Bone marrow (tissue), 2 donors: Measurements from ENCODE around the gene ZNF74.
"Not testable (repeated sequence)": the region's sequence is repeated elsewhere in the genome, so short reads cannot be mapped to it uniquely, and the experiment has no call there.

Experiments used
- DNase-seq, 2 donors: peaks; one replicate each; lab custom pipeline; 2025; lab: John Stamatoyannopoulos, UW

The ZNF74 gene

DNA sequence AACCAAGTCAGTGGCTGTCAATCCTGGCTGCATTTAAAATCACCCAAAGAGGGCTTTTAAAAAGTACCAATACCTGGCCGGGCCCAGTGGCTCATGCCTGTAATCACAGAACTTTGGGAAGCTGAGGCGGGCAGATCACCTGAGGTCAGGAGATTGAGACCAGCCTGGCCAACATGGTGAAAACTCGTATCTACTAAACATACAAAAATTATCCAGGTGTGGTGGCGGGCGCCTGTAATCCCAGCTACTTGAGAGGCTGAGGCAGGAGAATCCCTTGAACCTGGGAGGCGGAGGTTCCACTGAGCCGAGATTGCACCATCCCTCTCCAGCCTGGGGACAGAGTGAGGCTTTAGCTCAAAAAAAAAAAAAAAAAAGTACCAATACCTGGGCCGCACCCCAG, 17.7 kb upstream of the ZNF74 start:
- DNase-seq, result not testable (repeated sequence)

DNA sequence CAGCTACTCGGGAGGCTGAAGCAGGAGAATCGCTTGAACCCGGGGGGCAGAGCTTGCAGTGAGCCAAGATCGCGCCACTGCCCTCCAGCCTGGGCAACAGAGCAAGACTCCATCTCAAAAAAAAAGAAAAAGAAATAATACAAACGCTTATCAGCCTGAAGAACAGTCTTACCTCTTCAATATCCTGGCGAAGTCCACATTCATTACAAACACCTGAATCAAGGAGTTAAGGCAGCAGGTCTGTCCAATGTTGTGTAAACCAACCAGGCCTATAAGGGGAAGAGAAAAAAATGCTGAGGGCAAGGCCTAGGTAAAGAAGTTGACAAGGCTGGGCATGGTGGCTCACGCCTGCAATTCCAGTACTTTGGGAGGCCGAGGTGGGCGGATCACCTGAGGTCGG, 17.0 kb upstream of the ZNF74 start:
- DNase-seq, result not testable (repeated sequence)

DNA sequence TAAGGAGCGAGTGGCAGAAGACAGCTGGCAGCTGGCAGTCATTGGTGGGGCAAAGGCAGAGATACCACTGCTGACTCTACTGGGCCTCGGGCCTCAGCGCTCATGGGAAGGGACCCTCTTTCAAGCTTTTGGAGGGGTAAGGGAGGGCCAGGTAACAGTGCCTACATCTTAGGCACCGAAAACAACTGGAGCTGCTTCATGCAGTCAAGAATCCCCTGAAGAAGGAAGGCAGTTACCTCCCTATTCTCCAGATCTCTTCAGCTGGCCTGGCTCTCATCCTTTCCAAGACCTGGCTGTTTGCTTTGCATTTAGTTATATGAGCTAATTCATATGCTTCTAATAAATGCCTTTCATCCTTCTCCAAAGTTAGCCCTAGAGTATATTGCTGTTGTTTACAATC, 15.8 kb upstream of the ZNF74 start:
- DNase-seq, result no peak

DNA sequence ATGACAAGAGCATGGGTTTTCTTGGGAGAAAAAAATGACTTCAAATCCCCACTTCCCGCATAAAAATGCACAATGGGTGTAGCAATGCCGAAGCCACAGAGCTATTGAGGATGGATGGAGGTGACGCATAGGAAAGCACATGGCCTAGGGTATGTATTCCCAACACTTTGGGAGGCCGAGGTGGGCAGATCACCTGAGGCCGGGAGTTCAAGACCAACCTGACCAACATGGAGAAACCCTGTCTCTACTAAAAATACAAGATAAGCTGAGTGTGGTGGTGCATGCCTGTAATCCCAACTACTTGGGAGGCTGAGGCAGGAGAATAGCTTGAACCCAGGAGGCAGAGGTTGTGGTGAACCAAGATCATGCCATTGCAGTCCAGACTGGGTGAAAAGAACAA, 15.3 kb upstream of the ZNF74 start:
- not testable (repeated sequence) for DNase-seq

DNA sequence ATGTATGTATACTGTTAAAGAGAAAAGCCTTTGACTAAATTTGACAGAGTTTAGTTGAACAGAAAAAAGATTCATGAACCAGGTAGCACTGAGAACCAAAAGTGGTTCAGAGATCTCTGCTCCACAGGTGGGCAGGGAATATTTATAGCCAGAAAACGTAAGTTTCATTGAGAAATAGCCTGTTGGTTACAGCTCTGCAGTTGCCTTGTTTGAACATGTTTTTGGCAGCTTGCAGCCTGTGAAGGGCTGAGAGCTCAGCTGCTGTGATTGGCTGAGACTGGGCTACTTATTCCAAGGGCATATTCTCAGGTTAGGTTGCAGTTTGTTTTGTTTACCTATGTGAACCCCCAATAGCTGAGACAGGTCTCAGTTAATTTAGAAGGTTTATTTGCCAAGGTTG, 13.5 kb upstream of the ZNF74 start:
- DNase-seq, result no peak

DNA sequence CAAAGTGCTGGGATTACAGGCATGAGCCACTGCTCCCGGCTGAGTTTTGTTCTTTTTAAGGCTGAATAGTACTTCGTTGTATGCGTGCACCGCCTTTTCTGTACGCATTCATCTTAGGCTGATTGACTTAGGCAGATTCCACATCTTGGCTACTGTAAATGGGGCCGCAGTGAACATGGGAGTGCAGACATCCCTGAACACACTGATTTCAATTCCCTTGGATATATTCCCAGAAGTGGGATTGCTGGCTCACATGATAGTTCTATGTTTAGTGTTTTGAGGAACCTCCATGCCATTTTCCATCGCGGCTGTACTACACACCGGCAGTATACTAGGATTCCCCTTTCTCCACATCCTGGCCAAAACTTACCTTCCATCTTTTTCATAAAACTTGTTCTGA, 10.4 kb upstream of the ZNF74 start:
- no peak for DNase-seq

DNA sequence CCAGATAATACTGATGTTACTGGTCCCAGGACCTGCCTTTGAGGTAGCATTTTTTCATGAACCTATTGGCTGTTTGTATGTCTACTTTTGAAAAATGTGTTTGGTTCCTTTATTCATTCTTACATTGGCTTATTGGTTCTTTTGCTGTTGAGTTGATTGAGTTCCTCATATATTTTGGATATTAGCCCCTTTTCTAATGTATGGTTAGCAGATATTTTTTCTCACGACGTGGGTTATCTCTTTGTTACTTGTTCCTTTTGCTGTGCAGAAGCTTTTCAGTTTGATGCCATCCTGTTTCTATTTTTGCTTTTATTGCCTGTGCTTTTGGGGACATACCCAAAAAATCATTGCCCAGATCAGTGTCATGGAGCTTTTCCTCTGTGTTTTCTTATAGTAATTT, 9.8 kb upstream of the ZNF74 start:
- no peak for DNase-seq

DNA sequence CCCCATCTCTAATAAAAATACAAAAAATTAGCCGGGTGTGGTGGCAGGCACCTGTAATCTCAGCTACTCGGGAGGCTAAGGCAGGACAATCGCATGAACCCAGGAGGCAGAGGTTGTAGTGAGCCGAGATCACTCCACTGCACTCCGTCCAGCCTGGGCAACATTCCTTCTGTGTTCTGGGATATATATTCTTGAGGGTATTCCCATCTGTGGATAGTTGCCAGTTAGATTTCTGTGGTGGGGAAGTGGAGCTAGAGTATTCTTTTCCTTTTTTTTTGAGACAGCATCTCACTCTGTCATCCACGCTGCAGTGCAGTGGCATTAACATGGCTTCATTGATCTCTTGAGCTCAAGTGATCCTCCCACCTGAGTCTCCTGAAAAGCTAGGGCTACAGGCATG, 9.1 kb upstream of the ZNF74 start:
- no peak for DNase-seq

DNA sequence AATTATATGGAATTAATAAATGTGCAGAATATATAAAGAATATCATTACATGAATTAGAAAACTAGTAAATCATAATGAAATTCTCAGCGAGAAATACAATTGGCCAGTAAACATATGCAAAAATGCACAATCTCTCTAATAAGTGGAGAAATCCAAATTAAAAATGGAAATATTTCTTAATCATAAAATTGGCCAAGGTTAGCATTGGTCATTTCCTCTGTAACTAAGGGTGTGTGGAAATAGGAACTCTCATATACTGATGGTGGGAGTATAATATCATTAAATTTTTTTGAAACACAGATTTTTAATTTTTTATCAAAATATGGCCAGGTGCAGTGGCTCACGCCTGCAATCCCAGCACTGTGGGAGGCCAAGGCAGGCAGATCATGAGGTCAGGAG, 7.6 kb upstream of the ZNF74 start:
- DNase-seq, result no peak

DNA sequence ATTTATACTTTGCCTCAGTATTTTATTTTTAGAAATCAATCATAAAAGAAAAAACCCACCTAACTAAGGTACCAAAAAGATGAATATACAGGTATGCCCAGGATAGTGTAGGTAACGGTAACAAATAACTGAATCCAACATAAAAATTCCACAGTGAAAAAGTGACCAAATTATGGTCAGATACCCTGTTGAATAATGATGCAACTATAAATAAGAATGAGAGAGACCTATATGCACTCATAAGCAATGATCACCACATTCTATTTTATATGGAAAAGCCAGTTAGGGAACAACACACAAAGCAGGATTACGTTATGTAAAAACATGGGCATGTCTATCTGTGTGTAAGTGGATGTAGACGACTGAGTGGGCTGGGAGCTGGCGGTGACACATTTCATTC, 7.0 kb upstream of the ZNF74 start:
- no peak for DNase-seq

DNA sequence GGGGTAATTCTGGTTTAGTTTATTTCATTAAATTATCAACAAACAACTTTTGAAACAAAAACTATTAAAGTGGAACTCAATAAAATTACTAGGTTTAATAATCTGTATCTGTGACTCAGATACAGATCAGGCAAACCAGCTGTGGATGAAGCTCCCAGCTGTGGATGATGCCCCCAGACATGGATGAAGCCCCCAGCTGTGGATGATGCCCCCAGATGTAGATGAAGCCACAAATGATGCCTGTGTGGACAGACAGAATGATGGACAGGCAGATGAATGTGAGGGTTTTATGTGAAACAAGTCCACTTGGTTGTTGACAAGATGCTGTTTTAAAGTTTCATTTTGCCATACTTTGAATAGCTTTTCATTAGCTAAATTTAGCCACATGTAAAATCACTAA, 5.8 kb upstream of the ZNF74 start:
- no peak for DNase-seq

DNA sequence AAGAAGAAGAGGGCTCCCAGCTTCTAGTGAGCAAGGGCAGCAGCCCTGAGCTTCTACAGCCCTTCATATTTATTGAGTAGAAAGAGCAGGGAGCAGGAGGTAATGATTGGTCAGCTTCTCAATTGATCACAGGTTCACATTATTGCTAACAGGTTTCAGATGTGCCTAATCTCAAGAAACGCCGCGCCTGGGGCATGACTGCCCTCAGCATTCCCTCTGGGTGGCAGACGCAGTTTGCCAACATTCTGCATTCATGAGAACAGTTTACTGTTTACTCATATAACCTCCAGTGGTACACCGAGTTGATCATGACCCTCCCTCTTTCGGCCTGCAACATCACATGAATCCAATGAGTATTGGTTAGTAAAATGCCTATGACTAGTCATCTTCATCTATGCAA, 4.7 kb upstream of the ZNF74 start:
- no peak for DNase-seq

DNA sequence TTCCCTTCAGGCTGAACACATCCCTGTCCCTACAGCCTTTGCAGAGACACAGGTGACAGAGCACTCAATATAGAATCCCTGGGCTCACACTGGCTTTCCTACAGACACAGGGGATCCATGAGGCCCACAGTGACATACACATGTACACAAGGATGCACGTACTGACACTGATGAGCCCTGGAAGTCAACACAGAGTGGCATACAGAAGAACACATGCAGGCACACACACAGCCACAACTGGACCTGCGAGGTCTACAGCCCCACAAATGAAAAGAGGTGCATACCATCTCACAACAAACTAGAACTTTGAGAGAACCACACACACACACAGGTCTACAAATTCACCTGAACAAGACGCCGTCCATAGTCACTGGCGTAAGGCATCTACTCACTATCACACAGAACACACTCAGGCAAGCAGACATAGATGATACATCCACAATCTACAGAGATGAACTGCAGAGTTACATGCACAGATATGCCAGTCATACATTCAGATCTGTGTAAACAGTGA, 3.5 kb upstream of the ZNF74 start:
- DNase-seq, result no peak

DNA sequence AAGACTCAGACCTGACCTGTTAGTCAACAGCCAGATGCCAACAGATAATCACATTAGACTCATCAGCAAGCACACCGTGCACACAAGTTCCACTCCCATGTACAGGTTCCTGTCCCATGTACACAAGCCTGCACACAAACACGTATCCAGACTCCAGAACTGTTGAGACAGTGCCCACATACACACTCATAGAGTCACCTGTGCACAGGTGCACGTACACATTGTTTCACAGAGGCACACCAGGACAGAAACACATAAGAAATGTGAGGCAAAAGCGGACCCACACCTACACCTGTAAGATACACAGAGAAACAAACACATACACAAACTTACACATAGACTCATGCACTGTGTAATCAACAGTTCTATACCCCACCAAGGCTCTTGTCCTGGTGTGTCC, 2.7 kb upstream of the ZNF74 start:
- DNase-seq, result no peak

DNA sequence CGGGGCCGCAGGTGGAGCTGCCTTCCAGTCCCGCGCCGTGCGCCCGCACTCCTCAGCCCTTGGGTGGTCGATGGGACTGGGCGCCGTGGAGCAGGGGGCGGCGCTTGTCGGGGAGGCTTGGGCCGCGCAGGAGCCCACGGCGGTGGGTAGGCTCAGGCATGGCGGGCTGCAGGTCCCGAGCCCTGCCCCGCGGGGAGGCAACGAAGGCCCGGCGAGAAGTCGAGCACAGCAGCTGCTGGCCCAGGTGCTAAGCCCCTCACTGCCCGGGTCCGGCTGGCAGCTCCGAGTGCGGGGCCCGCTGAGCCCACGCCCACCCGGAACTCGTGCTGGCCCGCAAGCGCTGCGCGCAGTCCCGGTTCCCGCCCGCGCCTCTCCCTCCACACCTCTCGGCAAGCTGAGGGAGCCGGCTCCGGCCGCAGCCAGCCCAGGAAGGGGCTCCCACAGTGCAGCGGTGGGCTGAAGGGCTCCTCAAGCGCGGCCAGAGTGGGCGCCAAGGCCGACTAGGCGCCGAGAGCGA, 1.5 kb upstream of the ZNF74 start:
- not testable (repeated sequence) for DNase-seq

DNA sequence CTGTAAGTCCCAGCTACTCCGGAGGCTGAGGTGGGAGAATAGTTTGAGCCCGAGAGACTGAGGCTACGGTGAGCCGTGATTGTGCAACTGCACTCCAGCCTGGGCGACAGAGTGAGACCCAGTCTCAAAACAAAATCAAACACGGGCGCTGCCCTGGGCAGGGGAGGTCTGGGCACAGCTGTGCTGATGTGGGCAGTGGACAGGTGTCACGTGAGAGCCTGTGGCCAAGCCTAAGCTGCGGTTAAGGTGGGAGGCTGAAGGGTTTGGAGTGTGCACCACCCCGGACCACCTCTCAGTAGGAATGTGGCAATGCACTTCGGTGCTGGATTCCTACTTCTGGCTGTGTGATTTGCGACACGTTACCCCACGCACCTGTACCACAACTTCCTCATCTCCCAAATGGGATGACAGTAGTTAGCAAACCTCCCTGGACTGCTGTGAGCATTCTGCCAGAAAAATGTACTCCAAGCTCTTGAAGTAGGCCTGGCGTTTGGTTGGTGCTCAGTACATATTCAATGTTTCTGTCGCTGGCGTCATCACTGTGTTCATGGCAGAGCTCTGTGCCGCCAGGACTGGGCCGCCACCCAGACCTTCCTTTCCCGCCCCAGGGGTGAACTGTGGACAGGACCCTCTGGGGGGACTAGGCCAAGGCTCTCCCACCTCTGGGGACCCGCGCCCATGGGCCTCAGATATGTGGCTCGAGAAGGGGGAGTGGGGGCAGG, 807 bp upstream of the ZNF74 start:
- DNase-seq, result no peak

DNA sequence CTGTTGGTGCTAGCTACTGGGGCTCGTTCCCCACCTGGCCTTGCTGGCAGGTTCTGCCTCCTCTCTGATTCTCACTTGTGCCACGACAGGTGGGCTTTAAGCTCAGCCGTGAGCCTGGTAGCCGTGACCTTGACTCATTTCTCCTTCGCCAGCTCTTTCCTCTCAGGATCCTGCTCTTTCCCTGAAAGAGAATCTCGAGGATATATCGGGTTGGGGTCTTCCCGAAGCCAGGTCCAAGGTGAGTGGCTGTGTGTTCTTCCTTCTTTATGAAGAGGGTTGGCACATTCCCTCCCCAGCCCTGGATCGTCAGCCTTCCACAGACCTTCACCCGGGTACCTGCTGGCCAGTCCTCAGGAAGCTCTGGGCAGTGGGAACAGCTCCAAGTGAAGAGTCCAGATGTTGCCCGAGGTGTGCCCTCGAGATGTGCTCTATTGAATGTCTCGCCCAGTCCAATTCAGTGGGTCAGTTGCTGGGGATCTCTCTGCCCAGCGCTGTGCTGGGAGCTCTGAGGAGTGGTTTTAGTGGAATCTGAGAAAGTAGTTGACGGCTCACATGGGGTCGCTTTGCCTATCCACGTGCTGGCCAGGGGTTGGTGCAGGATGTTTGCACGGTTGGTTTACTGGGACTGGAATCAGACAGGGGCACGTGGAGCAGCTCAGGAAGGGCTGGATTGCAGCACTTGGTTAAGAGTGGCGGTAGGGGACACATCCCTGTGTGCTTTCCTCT, 1.4 kb downstream of the ZNF74 start:
- no peak for DNase-seq

DNA sequence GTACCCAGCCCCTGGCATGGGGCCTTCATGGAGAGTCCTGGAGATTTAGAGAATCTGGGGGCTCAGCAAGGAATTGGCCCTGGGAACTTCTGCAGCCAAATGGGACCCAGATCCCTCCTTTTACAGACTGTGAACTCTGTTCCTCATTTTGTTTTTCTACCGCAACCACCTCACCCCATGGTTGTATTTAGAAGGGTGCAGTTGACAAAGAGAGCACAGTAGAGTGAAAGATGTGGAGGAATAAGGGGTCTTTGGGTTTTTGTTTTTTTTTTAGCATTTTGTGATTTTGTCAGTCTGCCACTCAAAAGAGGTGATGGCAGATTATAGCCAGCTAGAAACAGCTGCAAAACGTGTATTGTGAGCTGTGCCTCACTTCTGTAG, 1.9 kb downstream of the ZNF74 start:
- DNase-seq, result no peak

DNA sequence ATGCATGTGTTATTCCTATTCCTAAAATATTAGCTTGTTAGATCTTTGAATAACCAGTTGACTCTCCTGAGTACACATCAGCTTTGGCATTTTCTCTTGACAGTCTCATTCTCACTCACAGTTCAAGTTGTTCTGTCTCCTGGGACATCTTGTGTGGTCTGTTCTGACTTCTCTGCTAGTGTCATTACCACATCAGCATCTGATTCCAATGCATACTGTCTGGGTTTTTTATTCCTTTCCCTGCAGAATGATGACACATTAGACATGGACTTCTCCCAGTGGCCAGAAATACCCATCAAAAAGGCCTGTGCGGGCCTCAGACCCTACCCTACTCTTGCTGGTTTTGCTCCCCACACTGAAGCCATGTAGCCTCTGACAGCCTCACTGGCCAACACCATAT, 2.7 kb downstream of the ZNF74 start:
- DNase-seq, result no peak

DNA sequence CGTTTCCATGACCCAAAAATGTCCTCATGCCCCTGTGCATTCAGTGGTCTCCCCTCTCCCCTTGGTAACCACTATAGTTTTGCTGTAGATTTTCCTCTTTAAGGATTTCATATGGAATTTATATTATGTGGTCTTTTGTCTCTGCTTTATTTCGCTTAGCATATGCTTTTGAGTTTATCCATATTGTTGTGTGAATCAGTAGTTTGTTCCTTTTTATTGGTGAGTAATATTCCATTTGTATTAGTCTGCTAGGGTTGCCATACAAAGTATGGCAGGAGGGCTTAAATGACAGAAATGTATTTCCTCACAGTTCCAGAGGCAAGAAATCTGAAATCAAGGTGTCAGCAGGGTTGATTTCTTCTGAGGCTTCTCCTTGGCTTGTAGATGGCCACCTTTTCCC, 3.5 kb downstream of the ZNF74 start:
- no peak for DNase-seq

DNA sequence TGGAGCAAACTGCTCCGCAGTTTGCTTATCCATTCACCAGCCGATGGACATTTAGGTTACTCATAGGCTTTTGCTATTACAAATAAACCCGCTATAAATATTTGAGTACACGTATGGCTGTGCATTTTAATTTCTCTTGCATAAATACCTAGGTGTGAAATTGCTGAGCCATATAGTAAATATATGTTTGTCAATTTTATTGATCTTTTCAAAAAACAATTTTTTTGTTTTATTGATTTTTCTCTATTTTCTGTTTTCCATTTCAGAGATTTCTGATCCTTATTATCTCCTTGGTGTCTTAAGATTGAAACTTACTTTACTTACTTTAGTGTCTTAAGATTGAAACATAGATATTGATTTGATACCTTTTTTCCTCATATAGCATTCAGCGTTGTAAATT, 4.5 kb downstream of the ZNF74 start:
- no peak for DNase-seq

DNA sequence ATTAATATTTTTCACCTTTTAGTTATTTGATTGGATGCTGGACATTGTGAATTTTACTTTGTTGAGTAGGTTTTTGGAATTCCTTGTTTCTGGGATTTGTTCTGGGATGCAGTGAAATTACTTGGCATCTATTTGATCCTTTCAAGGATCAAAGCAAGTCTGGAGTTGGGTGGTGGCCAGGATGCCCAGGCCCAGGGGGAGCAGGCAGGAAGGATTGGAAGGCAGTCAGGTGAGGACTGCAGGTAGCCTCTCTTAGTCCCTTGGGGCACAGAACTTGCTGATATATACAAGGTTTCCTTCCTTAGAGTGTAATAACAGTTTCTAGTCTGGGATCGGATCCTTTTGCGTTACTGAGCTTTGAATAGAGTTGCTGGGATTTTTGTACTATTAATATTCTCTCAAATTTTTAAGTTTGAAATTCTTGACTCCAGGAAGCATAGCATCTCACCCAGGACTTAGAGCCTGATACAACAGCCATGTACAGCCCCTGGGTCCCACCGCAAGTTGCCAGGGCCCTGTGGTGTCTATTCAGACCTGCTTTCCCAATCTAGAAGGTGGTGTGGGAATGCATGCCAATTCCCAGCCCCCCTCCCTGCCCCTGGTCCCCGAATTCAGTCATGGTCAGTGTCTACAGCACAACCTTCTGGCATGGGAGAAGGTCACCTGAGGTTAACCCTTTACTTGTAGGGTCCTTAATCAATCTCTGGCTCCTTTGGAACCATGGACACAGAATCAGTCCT, 6.1 kb downstream of the ZNF74 start:
- DNase-seq, result no peak
